Measurements from ENCODE around the gene MYH9.

The MYH9 gene

GRCh38 chr22:36329254-36330078, 58.3 kb downstream of the MYH9 start:
- peak; percentile 100 for DNase-seq

GRCh38 chr22:36328635-36329253, 59.0 kb downstream of the MYH9 start:
- peak; percentile 85 for DNase-seq

- no peak for DNase-seq
Measured at GRCh38 chr22:36327922-36328551, 59.7 kb downstream of the MYH9 start.

GRCh38 chr22:36326178-36327161, 61.3 kb downstream of the MYH9 start:
- DNase-seq, result no peak

- no peak for DNase-seq
Measured at GRCh38 chr22:36325154-36326031, 62.4 kb downstream of the MYH9 start.

- DNase-seq, result no peak
Measured at GRCh38 chr22:36324414-36324813, 63.4 kb downstream of the MYH9 start.

GRCh38 chr22:36323855-36324331, 63.9 kb downstream of the MYH9 start:
- DNase-seq, result no peak

GRCh38 chr22:36323182-36323854, 64.4 kb downstream of the MYH9 start:
- DNase-seq, result no peak

- no peak for DNase-seq
Measured at GRCh38 chr22:36322602-36322915, 65.2 kb downstream of the MYH9 start.

- DNase-seq, result no peak
Measured at GRCh38 chr22:36321797-36322601, 65.8 kb downstream of the MYH9 start.

- no peak for DNase-seq
Measured at GRCh38 chr22:36320553-36320952, 67.2 kb downstream of the MYH9 start.

GRCh38 chr22:36319595-36320497, 67.9 kb downstream of the MYH9 start:
- DNase-seq, result no peak

GRCh38 chr22:36318442-36318841, 69.3 kb downstream of the MYH9 start:
- no peak for DNase-seq

- DNase-seq, result no peak
Measured at GRCh38 chr22:36317658-36318271, 70.0 kb downstream of the MYH9 start.

GRCh38 chr22:36316419-36316818, 71.3 kb downstream of the MYH9 start:
- DNase-seq, result no peak

- DNase-seq, result no peak
Measured at GRCh38 chr22:36315325-36315724, 72.4 kb downstream of the MYH9 start.

GRCh38 chr22:36311386-36312085, 76.2 kb downstream of the MYH9 start:
- DNase-seq, result no peak

- no peak for DNase-seq
Measured at GRCh38 chr22:36308880-36309279, 78.9 kb downstream of the MYH9 start.
